GM19372 (cell line): ENCODE results near the gene MYO1G.
"Not testable (repeated sequence)": the region's sequence is repeated elsewhere in the genome, so short reads cannot be mapped to it uniquely, and the experiment has no call there.

Experiments
- ATAC-seq: cut with Tn5 transposase; IDR thresholded peaks from one replicate; pipeline ENCODE4 v1.9.1; 2021; ENCODE audit warnings: mild to moderate bottlenecking, low read depth, moderate library complexity; ENCODE audit not compliant: unreplicated experiment

Gene MYO1G

GRCh38 chr7:44999245-45000092 lies 20.7 kb upstream of the MYO1G start:
- peak; percentile 71 for ATAC-seq

GRCh38 chr7:44998153-44998871 lies 19.5 kb upstream of the MYO1G start:
- no peak for ATAC-seq

GRCh38 chr7:44995555-44996493 lies 17.0 kb upstream of the MYO1G start:
- ATAC-seq = no peak

GRCh38 chr7:44994877-44995554 lies 16.2 kb upstream of the MYO1G start:
- ATAC-seq = no peak

GRCh38 chr7:44992004-44992795 lies 13.4 kb upstream of the MYO1G start:
- not testable (repeated sequence) for ATAC-seq

GRCh38 chr7:44990109-44991023 lies 11.6 kb upstream of the MYO1G start:
- no peak for ATAC-seq

GRCh38 chr7:44989132-44989531 lies 10.3 kb upstream of the MYO1G start:
- no peak for ATAC-seq

GRCh38 chr7:44988701-44989100 lies 9.9 kb upstream of the MYO1G start:
- no peak for ATAC-seq

GRCh38 chr7:44987996-44988395 lies 9.2 kb upstream of the MYO1G start:
- ATAC-seq = no peak

GRCh38 chr7:44987457-44987856 lies 8.6 kb upstream of the MYO1G start:
- no peak for ATAC-seq

- peak; percentile 94 for ATAC-seq
Measured at GRCh38 chr7:44986218-44987053, 7.6 kb upstream of the MYO1G start.

- no peak for ATAC-seq
Measured at GRCh38 chr7:44985900-44986217, 7.0 kb upstream of the MYO1G start.

- ATAC-seq = no peak
Measured at GRCh38 chr7:44985033-44985695, 6.3 kb upstream of the MYO1G start.

- ATAC-seq = no peak
Measured at GRCh38 chr7:44984478-44984758, 5.6 kb upstream of the MYO1G start.

- no peak for ATAC-seq
Measured at GRCh38 chr7:44983742-44984477, 5.1 kb upstream of the MYO1G start.

GRCh38 chr7:44982970-44983369 lies 4.2 kb upstream of the MYO1G start:
- no peak for ATAC-seq

GRCh38 chr7:44982535-44982923 lies 3.7 kb upstream of the MYO1G start:
- ATAC-seq = no peak
